ENCODE measurements around the gene C1RL.

- TF ChIP-seq, protein P1, sequence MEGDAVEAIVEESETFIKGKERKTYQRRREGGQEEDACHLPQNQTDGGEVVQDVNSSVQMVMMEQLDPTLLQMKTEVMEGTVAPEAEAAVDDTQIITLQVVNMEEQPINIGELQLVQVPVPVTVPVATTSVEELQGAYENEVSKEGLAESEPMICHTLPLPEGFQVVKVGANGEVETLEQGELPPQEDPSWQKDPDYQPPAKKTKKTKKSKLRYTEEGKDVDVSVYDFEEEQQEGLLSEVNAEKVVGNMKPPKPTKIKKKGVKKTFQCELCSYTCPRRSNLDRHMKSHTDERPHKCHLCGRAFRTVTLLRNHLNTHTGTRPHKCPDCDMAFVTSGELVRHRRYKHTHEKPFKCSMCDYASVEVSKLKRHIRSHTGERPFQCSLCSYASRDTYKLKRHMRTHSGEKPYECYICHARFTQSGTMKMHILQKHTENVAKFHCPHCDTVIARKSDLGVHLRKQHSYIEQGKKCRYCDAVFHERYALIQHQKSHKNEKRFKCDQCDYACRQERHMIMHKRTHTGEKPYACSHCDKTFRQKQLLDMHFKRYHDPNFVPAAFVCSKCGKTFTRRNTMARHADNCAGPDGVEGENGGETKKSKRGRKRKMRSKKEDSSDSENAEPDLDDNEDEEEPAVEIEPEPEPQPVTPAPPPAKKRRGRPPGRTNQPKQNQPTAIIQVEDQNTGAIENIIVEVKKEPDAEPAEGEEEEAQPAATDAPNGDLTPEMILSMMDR (IDR thresholded peaks at IDR 0.05): no peak
- TF ChIP-seq EP300 (IDR thresholded peaks at IDR 0.05) (no peak), POLR2A (IDR thresholded peaks at IDR 0.05) (no peak)
These were observed 1.4 kb downstream of the C1RL start for GRCh38 chr12:7107636-7108002.

All from suprapubic skin (tissue), 3 donors.